Measurements from ENCODE around the gene AOPEP. TPM values are rescaled to one million over a fixed set of nuclear protein-coding genes. Genes with fewer than 3 reads are reported as not detected.
A peak's percentile ranks its signal among the peaks of the same experiment; 100 is the strongest.
"Not testable (repeated sequence)": the region's sequence is repeated elsewhere in the genome, so short reads cannot be mapped to it uniquely, and the experiment has no call there.

AOPEP gene
- total RNA-seq, 1 donor from 2014 or later: 180 TPM

DNA sequence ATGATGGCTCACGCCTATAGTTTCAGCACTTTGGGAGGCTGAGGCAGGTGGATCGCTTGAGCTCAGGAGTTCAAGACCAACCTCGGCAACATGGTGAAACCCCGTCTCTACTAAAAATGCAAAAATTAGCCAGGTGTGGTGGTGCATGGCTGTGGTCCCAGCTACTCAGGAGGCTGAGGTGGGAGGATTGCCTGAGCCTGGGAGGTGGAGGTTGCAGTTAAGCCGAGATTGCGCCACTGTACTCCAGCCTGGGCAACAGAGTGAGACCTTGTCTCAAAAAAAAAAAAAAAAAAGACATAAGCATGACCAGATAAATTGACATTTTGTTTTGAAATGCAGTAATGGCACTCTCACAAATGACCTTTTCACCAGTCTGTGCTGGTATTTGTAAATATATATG, 294.1 kb downstream of the AOPEP start:
- intact Hi-C loops (cut with DNase I); DNase-seq (ENCODE audit: missing footprints); ATAC-seq: not testable (repeated sequence)

DNA sequence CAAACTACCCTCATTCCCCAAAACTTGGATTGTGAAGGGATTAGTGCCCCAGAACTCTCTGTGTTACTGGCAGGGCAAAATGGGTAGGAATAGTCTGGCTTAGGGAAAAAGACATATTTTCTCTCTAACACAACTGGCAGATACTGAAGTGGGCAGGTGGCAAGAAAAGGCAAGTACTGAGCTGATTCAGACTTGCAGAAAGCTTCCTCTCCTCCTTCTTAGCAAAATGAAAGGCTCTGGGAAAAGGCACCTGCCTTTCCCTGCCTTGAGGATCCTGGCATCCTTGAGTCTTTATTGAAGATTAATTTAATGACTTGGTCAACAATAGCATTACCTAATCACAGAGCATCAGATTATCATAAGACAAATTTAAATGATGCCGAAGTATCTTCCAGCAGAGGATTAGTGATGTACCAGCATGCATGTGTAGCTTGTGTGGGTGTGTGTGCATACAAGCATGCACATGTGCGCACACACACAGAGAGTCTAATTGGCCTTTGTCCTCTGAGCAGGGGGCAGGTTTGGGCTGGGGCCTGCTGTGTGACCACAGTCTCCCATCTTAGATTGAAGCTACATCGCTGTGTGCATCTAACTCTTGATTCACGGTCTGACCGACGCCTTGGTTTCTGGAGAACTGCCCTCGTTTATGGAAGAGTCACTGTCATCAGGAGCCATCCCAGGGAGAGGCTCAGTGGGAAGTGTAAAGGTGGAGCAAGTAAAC, 294.8 kb downstream of the AOPEP start:
- intact Hi-C loops (cut with DNase I): no loop called here
- DNase-seq (ENCODE audit: missing footprints) (no peak), ATAC-seq (no peak)

DNA sequence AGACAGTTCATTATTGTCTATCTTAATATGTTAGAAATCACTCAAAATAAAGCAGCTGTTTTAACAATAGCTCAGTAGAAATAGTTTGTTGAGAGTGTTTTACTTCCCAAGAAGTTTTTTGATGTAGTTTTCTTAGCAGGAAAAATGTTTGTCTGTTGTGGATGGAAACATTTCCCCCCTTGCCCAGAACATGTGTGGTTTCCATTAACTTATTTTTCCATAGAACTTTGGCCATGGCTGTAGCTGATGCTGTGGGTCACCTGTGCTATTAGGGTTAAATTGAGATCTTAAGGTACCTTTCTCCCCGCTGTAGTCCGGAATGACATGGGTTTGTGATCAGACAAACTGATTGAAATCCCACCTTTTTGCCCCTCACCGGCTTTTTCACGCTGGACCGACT, 296.2 kb downstream of the AOPEP start:
- DNase-seq (ENCODE audit: missing footprints) (no peak), ATAC-seq (no peak)
- intact Hi-C loops (cut with DNase I): no loop called here

DNA sequence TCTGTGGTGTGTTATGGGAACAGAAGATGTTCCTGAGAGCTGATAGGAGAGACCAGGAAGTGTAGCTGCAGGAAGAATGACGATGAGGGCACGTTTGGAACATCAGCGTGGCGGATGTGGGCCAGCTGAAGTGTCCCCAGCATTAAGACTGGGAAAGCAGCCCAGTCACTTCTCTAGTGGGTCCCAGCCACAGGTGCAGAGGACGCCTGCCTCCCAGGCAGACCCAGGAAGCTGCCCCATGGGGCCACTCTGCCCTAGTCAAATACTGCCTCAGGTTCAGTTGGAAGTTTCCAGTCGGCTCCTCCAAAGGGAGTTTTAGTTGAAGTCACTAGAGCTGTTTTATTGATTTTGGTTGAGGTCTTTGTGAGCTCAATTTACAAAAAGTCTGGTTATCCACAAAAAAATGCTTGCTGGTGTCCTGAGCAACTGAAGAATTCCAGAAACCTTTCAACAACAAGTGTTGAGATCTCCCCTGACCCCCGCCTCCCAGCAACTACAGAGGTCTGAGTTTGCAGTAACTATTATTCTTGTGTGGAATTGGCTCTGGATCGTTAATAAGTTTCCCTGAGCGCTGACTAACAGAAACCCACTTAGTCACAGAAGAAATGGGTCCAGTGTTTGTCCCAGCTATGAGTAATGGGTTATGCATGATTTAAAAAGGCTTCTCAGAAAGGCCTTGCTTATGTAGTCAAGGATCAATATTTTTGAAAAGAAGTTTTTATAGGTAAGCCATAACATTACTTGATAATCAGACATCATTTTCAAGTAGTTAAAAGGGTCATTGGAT, 296.9 kb downstream of the AOPEP start:
- ATAC-seq: peak; percentile 62
- no peak for DNase-seq (ENCODE audit: missing footprints)
- intact Hi-C loops (cut with DNase I): no loop called here

DNA sequence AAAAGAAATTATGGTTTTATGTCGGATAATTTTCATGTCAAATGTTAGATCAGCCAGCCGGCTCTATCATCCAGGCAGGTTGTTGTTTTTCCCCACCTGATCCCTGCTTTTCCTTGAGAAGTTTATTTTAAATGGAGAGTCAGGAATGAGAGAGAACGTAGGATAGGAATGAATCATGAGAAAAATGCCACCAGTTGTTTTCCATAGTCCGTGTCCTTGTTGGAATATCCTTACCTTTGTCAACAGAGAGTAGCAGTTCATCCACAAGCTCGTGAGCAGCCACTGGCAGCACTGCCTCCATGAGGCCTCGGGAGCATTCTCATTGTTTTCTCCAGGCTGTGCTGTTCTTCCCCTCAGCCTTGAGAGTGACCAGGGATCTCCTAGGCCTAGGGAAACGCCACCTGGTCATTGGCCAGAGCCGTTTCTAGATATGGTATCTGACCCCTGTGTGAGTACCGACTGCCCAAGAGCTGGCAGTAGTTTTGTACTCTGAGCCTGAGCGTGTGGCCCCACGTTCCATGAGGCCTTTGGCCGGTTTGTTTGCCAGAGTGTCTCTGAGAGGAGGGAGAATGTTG, 297.7 kb downstream of the AOPEP start:
- DNase-seq (ENCODE audit: missing footprints) (peak; percentile 68), ATAC-seq (peak; percentile 49)
- intact Hi-C loops (cut with DNase I): no loop called here

DNA sequence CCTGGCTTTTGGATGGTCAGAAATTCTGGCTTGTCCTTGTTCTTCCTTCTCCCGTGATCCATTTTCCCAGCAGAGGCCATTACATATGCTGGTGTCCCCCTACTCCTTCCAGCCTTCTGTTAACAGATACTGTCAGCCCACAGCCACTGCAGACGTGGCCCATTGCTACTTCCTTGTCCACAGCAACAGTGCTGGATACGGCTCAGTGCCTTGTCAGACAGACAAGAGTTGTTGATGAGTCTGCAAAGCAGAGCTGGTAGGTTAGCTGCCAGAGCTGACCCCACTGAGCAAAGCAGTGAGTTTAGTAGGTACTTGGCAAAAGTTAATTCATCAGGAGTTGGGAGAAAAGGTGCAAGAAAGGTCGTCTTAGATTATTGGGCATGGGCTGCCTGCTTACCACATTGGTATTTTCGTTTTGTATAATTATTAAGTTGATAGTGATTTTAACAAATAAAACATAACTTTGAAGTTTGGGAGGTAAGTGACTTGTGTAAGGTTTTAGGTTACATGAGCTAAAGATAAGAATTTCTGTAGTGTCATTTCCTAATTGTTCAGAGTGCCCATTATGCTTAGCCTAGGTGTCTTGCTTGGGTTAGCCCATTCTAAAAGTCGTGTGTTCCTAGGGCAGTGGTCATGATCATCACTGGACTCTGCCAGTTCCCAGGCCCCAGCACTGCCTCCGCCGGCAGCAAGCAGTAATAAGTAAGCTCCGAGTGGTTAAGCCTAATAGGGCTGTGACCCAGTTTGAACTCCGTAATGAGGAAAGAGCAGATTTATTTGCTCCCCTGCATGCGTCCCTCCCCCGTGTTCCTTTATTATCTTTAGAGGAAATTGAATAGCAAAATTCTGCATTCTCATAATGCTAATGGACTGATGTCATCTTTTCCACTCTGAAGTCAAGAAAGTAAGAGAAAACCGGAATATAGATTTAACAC, 299.0 kb downstream of the AOPEP start:
- peak; percentile 79 for DNase-seq (ENCODE audit: missing footprints)
- peak; percentile 87 for ATAC-seq
- intact Hi-C loops (cut with DNase I): no loop called here

DNA sequence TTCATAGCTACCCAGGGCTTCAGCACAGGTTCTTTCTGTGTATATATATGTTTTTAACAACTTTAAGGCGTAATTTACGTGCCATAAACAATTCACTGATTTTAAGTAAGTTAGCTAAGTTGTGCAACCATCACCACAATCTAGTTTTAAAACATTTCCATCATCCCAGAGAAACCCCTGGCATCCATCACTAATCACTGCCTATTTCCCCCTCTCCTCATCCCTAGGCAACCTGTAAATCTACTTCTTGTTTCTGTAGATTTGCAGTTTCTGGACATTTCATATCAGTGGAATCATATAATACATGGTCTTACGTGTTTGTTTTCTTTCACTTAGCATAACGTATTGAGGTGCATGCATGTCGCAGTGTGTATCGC, 299.6 kb downstream of the AOPEP start:
- ATAC-seq (no peak), DNase-seq (ENCODE audit: missing footprints) (no peak)
- intact Hi-C loops (cut with DNase I): no loop called here

DNA sequence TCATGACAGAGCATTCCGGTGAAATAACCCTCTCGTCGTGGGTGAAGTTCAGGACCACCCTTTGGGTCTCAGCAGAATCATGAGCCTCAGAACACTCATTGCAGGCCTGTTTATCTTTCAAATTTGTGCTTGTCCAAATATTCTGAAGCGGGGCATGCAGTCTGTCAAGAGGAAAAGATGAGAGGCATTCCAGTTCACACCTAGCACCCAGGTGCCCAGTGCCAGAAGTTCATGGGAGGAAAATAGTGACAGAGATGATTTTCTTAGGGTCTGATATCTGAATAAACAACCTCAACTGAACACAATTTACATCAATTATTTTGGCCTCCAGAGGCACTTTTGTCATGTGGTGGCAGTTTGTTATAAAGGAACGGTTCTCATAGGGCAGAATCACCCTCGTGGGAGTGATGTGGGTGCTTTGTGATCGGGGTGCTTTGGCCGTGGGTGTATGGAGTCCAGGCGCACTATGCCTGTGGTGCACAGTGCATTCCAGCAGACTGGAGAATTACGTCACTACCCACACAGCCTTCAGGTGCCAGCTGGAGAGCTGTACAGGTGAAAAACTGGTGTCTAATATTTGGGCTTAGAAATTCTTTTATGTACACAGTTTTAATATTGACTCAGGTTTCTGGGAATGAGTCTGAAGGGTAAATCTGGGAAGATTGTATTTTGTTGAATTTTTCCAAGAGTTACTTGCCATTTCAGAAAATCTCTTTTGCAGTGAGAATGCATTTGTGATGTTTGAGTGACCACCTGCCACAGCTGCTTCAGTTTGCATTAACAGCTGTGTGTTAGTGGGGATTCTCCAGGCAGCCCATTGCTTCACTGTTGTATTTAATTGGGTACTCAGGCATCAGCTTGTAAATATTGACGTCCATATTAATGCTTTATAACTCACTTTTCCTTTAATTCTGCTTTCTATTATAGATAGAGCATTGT, 301.7 kb downstream of the AOPEP start:
- DNase-seq (ENCODE audit: missing footprints): no peak
- ATAC-seq: no peak
- intact Hi-C loops (cut with DNase I): no loop called here

DNA sequence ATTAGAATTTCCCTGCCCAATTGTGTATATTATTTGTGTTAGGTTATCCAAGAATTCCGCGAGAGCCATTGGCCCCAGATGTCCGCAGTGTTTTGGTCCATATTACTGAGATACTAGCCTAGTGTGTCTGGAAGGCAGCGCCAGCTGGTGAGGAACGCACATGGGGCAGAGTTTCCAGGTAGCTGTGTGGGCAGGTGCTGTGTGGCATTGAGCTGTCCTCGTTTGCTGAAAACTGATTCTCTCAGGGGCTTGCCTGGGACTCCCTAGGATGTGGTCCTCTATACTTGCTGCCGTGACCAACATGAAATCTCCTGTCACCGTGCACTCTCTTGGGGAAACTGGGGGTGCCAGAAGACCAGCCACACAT, 302.3 kb downstream of the AOPEP start:
- ATAC-seq (no peak), DNase-seq (ENCODE audit: missing footprints) (no peak)
- intact Hi-C loops (cut with DNase I): no loop called here

DNA sequence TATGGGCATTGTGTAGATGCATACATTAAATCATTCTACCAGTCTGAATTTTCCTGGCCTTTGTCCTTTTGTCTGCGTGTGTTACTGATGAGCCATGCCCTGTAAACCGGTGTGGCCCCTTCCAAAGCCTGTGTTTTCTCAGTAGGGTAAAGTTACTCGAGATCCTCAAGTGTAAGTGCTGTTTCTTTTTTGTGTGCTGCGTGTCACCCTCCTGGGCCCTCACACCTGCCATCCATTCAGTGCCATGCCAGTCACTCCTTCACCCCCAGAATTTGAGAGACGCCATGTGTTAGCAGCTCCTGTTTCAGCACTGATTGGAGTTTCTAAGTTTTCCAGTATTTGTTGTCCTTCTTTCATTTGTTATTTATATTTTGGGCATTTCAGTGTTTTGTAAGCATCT, 302.8 kb downstream of the AOPEP start:
- intact Hi-C loops (cut with DNase I): no loop called here
- ATAC-seq: no peak

DNA sequence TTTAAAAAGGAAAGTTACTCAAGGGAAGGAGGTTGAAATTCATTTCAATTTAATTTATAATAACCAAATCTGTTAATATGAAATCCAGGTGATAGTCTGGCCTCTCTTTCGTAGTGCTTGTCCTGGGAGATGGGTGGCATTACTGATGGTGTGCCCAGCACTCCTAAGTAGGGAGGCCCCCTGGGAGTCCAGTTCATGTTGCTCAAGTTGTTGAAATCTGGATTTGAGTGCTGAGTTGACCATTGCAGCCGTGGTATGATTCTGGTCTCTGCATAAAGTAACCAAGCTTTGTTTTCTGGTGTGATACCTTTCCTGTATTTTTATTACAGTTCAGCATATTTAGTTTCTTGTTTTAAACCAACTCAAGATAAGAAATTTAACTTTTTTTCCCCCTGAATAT, 303.2 kb downstream of the AOPEP start:
- intact Hi-C loops (cut with DNase I): no loop called here

More for the DNA sequence above, 302.8 kb downstream of the AOPEP start:
- DNase-seq (ENCODE audit: missing footprints): no peak

DNA sequence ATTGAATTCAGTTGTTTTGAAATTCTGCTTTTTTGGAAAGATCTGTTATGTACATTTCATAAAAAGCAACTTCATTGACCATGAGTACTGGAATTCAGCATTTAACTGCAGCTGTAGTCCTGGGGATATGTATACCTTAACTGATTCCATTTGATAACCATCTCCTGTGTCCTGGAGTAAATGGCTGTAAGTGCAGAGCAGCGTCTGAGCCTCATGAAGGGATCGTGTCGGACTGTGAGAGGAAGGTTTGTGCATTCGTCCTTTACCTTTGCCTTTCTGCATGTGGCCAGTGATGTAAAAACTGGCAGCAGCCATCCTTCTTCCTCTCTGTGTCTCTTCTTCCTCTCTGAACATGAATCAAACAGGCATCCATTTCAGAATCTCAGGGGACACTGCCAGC, 303.8 kb downstream of the AOPEP start:
- DNase-seq (ENCODE audit: missing footprints) (no peak), ATAC-seq (no peak)
- intact Hi-C loops (cut with DNase I): no loop called here

More for the DNA sequence above, 303.2 kb downstream of the AOPEP start:
- ATAC-seq: no peak
- DNase-seq (ENCODE audit: missing footprints): no peak

DNA sequence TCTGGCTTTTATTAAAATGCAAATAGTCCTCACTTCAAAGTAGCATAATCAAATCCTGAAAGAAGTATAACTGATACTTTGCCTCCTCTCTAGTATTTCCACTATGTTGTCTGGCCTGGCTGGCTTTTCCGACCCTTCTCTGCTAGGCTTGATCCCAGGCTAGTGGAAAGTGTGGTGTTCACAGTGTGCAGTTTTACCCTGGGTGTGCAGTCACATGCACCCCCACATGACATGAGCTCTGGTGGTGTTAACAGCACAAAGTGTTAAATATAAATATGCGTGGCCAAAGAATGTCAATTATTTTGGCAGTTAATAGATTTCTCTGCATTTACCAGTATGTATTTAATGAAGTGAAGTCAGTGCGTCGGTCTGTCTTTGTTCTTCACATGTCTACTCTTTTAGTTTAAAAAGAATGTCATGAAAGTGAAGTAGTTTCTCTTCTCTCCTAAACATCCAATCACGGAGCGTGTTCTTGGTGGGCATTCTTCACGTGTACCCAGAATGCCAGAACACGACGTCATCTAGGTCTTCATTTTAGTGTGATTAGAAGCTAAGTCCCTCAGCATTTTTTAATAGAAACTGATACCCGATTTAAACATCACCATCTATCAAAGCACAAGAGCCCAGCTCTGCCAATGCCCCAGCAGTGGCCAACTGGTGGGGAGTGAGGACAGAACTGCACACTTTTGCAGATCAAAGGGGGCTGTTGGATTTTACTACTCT, 304.6 kb downstream of the AOPEP start:
- DNase-seq (ENCODE audit: missing footprints) (no peak), ATAC-seq (no peak)
- intact Hi-C loops (cut with DNase I): no loop called here

DNA sequence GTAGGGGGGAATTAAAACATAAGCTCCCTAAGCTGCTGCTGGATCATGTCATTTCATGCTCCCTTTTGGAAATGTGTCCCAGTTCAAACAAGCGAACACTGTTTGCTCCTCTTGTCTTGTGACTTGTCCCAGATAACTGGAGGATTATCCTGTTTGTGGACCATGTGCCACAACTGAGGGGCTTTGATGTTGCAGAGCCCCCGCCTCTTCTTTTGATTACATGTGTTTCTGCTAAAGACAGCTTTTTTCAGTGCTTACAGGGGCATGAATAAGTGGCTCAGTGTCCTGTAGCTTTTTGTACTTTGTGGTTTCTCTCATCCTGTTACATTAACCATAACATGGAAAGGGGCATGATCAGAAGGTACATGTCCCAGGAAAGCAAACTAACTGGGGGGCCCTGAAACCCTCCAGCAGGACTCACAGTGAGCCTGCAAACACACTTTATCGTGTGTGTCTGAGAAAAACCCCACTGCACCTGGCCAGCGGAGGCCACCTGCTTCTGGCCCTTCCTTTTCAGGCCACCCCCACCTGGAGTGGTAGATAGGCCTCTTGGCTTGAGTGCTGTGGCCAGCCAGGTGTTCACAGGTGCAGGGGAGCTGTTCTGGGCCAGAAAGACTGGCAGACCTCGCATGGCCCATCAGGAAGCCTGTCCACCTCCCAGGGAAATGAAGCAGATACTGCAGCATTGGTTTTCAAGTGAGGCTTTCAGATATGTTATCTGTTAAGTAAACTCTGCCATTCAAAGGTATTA, 305.4 kb downstream of the AOPEP start:
- ATAC-seq: no peak
- intact Hi-C loops (cut with DNase I): no loop called here
- DNase-seq (ENCODE audit: missing footprints): no peak

DNA sequence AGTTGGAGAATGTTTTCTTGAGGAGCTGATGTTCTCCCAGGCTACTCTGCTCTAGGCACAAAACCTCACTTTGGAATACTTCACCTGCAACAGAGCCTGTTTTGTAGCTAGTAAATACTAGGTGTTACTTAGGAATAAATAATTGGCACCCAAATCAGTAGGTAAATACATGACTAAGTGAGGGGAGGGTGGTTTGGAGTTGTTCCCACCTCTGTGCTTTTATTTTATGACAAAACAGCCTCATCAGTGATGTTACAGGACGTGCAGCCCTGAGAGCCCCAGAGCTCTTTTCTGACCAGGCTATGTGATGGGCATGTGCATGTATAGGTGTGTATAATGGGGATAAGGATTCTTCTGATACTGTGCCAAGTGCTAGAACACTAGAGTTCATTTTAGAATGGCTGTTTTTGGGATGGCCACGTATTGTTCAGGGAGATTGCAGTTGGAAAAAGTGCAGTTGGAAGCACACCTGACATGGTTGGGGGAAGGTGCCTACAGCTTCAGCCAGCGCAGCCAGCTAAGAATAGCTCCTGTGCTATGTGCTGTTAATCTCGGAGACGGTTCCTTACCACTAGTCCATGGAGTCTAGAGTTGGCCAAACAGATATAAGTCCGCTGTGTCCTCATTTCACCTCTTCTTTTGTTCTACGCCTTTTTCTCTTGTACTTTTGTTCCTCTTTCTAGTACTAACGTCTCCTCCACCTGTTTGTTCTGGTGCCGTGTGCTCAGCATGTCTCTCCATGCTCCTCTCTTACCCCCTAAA, 306.3 kb downstream of the AOPEP start:
- intact Hi-C loops (cut with DNase I): no loop called here
- DNase-seq (ENCODE audit: missing footprints): no peak
- ATAC-seq: peak; percentile 88

DNA sequence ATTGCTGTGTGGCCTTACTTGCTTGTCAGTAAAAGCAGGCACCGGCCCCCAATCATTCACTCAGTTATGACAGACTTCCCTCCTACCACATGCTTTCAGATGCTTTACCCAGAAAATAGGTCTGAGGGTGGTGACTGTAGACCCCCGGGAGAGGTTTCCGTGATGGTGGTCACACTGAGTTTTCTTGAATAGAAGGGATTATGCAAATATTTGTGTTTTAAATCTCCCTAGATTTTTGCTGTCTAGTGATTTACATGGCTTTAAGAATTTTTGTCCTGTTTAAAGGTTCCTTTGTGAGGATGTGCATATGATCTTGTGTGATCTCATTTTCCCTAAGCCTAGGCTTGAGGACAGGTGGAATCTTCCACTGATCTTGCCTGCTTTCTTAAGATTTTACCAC, 309.3 kb downstream of the AOPEP start:
- DNase-seq (ENCODE audit: missing footprints) (no peak), ATAC-seq (no peak)
- intact Hi-C loops (cut with DNase I): loop anchor here (1.0 kb wide), 1 partner anchor 28 kb away; no protein-coding TSS in a partner anchor

Measured in Right ventricle myocardium inferior (tissue), 1 donor.